PC-9 (cell line): ENCODE results near the gene MTMR2.

ENCODE experiments used
- EZH2 ChIP-seq: fragments of 200-600 bp; sonication (generic); IDR thresholded peaks from 2 replicates; pipeline ENCODE4 v1.8.0; 2017; ENCODE audit warnings: antibody characterized with exemption, low read depth
- TF ChIP-seq, protein P1 (sequence below): fragments of 200-600 bp; sonication (generic); conservative IDR thresholded peaks from 2 replicates; pipeline ENCODE4 v1.6.1; 2017; ENCODE audit warnings: mixed run types, antibody characterized with exemption, mild to moderate bottlenecking, moderate library complexity

GRCh38 chr11:95948637-95949036 is 24.7 kb upstream of the MTMR2 start:
- TF ChIP-seq, protein P1, sequence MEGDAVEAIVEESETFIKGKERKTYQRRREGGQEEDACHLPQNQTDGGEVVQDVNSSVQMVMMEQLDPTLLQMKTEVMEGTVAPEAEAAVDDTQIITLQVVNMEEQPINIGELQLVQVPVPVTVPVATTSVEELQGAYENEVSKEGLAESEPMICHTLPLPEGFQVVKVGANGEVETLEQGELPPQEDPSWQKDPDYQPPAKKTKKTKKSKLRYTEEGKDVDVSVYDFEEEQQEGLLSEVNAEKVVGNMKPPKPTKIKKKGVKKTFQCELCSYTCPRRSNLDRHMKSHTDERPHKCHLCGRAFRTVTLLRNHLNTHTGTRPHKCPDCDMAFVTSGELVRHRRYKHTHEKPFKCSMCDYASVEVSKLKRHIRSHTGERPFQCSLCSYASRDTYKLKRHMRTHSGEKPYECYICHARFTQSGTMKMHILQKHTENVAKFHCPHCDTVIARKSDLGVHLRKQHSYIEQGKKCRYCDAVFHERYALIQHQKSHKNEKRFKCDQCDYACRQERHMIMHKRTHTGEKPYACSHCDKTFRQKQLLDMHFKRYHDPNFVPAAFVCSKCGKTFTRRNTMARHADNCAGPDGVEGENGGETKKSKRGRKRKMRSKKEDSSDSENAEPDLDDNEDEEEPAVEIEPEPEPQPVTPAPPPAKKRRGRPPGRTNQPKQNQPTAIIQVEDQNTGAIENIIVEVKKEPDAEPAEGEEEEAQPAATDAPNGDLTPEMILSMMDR = no peak
- no peak for TF ChIP-seq EZH2
